HG02973 (cell line): Measurements from ENCODE around the gene GALK2.
"Not testable (repeated sequence)": the region's sequence is repeated elsewhere in the genome, so short reads cannot be mapped to it uniquely, and the experiment has no call there.

Source experiments
- ATAC-seq: cut with Tn5 transposase; IDR thresholded peaks from one replicate; pipeline ENCODE4 v1.9.1; 2021; ENCODE audit warnings: moderate library complexity; ENCODE audit not compliant: unreplicated experiment

The GALK2 gene

DNA sequence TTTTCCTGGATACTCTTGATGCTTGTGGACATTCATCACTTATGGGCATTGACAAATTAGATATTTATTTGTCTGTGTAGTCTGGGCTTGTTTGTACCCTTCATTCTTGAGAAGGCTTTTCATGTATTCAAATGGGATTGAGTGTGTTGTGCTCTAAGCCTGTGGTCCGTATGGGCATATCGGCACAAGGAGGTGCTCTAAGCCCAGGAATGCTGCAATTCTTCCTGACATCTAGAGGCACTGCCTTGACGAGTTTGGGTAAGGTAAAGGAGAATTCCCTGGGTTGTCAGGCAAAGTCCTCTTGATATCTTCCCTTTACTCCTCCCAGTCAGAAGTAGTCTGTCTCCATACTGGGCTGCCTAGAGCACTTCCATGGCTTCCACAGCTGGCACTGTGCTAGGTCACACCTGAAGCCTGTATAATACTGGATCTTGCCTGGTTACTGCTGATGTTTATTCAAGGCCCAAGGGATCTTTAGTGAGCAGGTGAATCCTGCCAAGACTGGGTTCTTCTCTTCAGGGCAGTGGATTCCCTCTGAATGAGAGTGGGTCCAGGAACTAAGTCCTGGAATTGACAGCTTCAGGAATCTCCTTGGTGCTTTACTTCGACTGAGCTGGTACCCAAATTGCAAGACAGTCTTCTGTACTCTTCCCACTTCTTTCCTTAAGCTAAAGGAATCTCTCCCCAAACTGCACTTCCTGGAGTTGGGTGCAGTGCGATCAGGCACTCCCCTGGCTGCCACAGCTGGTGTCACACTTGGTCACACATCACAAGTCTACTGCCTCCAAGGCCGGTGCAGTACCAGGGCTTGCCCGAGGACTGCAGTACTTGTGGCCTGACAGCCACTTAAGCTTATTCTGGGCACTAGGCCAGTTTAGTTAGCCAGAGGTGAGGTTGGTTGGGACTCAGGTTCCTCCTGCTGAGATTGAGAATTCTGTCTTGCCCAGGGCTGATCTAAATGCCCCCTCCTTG is 46.0 kb downstream of the GALK2 start:
- peak; percentile 99 for ATAC-seq

DNA sequence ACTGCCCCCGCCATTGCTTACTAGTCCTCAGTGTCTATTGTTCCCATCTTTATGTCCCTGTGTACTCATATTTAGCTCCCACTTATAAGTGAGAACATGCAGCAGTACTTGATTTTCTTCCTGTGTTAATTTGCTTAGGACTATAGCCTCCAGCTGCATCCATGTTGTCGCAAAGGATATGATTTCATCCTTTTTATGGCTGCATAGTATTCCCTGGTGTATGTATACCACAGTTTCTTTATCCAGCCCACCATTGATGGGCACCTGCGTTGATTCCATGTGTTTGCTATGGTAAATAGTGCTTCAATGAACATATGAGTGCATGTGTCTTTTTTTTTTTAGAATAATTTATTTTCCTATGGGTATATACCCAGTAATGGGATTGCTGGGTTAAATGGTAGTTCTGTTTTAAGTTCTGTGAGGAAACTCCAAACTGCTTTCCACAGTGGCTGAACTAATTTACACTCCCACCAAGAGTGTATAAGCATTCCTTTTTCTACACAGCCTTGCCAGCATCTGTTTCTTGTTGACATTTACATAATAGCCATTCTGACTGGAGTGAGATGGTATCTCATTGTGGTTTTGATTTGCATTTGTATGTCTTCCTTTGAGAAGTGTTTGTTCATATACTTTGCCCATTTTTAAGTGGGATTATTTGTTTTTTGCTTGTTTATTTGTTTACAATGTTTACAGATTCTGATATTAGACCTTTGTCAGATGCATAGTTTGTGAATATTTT is 53.7 kb downstream of the GALK2 start:
- no peak for ATAC-seq

DNA sequence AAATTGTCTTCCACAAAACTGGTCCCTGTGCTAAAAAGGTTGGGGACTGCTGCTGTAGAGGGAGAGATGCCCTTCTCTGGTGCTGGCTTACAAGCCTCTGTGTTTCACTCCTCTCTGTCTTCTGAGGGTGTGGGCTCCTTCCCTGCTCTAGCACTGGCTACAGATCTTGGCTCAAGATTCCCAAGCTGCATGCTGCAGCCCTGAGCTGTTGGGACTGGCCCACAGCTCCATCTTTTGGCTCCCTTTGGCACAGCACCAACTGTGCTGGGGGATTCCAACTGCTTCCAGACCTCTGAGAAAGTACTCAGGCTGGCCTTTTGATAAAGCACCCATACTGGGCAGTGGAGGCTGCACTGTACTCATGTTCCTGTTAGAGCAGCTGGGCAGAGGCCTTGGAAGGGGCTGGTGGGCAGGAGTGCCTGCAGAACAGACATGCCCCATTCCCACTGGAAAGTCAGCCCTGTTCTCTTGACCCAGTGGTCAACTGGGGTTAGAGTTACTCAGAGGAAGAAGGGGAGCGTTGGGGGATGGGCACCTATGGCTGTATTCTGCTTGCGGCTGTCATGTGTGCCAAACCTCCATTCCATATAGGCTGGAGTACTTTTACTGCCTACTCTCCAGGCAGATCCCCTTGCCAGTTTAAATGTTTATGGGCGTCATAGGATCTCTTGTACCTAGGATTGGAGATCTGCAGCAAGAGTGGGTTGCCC is 55.7 kb downstream of the GALK2 start:
- ATAC-seq: no peak

DNA sequence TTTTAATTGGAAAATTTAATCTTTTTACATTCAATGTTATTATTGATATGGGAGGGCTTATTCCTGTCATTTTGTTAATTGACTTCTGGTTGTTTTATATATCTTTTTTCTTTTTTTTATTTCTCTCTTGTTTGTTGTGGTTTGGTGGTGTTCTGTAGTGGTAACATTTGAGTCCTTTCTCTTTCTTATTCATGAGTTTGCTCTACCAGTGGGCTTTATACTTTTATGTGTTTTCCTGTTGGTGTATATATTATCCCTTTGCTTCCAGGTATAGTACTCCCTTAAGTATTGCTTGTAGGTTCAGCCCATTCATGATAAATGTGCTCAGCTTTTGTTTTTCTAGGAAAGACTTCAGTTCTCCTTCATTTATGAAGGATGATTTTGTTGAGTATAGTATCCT is 57.6 kb downstream of the GALK2 start:
- no peak for ATAC-seq

DNA sequence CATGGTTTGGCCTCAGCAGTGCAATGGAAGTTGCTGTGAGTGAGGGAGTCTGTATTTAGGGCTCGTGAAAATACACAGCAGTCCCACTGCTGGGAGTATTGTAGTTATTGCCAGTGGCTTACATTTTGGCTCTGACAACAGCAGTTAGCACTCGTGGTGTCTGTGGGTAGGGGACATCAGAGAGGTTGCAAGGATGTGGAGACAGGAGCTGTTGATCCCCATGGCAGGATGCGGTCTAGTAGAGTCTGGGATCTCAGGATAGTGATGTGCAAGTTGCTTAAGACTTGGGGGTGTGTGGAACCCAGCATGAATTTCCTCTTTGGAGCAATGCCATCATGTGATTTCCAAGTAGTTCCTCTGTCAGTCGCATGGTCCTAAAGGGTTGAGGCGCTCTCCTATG is 59.9 kb downstream of the GALK2 start:
- ATAC-seq: no peak

DNA sequence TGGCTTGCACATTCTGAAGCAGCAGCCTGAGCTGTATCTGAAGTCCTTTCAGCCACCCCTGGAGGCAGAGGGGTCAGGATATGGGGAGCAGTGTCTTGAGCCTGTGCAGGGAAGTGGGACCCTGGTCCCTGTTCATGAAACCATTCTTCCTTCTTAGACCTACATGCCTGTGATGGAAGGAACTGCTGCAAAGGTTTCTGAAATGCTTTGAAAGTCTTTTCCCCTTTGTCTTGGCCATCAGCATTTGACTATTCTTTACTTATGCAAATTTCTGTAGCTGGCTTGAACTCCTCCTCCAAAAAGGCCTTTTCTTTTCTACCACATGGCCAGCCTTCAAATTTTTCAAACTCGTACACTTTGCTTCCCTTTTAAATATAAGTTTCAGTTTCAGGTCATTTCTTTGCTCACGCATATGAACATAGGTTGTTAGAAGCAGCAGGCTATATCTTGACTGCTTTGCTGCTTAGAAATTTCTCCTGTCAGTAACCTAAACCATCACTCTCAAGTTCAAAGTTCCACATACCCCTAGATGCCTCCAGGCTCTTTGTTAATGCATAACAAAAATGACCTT is 62.3 kb downstream of the GALK2 start:
- ATAC-seq: no peak

DNA sequence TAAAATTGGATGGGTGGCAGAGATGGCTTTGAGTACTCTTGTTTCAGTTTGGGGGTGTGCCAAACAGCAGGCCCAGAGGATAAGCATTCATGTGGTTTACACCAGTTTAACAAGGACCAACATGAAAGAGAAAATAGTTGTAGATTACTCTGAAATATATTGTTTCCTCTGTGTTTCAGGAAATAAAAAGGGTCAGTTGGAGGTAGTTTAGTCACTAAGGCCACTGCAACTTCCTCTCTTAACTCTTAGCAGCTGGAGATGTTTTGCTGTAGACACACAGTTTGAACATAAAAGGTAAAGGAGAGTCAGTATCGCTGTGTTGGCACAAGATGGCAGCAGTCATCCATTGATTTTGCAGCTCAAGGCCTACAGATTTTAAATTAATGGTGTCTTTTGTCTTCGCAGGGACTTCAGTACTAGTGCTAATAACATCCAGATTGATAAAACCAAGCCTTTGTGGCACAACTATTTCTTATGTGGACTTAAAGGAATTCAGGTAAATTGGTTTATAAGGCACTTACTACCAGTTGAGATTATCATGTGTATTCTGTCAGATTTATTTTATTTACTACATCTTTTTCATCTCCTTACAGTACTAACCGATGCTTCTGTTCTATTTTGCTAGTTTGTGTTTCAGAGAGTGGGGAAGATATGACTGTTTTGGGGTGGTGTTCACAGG is 65.5 kb downstream of the GALK2 start:
- peak; percentile 94 for ATAC-seq

DNA sequence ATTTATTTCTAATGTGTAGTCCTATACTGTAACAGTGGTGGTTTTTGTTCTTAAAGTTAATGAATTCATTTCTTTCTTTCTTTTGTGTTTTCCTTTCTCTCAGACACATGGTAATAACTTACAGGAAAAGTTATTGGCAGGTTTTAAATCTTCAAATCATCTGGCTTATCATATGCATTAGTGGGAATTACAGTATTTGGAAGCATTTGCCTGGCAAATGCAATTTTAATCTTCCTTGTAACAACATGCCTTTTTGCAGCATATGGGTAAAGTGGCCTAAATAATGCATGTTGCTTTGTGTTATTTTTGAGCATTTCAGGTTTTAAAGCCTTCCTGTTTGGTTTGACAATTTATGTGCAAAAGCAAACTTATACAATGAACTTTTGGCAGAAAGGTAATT is 66.8 kb downstream of the GALK2 start:
- ATAC-seq: no peak

DNA sequence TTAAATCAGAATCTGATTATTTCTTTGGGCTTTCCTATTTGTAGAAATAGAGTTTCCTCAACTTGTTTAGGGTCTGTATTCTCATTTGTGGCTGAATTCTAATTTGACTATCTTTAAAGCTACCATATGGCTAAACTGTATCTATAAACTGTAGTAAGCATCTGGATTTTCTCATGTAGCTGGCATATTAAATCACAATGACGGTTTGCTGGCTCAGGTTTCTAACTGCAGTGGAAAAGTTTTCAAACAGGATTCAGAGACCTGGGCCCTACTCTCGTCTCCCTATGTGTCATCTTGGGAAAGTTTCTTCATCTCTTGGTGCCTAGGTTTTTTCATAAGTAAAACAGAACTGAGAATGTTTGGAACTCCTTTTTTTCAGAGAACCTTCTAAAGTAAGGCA is 68.3 kb downstream of the GALK2 start:
- ATAC-seq: no peak

DNA sequence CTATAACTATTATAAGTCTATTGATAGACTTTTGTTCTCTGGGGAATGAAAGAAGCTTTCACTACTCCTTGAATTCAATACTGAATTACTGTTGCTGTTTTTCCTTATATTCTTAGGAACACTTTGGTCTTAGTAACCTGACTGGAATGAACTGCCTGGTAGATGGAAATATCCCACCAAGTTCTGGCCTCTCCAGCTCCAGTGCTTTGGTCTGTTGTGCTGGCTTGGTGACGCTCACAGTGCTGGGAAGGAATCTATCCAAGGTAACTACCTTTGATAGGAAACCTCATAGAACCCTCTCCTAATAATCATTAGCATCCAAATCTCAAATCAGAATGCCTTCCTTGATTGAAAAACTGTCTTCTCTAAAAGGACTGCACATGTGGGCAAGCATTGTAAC is 69.1 kb downstream of the GALK2 start:
- no peak for ATAC-seq

DNA sequence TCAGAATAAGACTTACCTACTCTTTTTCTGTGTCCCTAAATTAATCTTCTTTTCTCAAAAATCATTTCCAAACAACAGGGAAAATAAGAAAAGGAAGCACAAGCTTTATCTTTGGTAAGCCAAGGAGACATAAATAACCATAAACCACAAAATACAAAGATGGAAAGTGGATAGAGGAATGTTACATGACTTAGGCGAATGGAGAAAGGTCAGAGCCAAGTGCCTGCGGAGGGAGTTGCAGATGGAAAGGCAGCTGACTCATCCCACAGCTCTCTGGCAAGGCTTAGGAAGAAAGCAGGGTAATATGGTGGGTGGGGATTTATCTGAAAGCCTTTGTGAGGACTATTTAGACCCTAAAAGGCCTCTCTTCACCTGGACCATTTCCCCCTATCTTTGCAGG is 72.8 kb downstream of the GALK2 start:
- no peak for ATAC-seq

DNA sequence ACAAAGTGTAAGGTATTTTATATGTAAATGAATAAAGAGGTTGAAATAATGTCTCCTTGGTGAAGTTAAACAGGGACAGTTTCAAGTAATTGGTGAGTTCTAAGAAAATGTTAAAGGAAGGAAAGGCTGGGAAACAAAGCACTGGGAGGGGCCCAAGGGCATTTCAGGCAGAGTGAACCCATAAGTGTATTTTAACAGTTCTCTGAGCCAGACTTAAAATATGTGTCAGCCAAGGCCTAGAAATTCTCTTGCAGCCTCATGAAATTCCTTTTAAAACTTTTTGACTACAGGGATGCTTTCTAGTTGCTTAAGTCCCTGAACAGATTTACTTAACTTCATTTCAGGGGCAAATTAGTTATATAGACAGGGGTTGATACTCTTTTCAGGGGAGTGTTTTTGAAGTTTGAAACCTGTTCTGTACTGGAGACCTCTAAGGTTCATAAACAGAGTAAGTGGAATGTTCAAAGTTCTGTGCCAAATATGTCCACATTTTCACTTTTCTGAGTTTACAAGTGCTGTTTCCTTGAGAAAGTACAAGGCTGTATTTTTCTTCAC is 77.6 kb downstream of the GALK2 start:
- ATAC-seq: no peak

DNA sequence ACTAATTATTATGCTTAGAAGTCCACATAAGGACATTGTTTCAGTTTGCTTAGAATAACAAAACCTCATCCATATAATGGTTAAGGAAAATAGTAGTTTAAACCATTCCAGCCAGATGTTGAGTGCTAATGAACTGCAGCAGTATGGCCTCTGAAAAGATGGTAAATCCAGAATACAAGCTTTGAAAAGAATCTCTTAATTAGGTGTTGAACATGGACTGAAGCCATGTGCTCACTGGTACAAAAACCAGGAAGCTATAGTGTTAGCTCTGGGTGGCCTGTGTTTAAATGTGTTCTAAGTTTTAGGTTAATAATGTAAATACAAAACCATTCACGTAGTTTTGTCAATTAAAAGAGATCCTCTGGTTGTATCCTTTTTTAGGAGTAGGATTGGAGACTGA is 78.2 kb downstream of the GALK2 start:
- ATAC-seq: no peak

DNA sequence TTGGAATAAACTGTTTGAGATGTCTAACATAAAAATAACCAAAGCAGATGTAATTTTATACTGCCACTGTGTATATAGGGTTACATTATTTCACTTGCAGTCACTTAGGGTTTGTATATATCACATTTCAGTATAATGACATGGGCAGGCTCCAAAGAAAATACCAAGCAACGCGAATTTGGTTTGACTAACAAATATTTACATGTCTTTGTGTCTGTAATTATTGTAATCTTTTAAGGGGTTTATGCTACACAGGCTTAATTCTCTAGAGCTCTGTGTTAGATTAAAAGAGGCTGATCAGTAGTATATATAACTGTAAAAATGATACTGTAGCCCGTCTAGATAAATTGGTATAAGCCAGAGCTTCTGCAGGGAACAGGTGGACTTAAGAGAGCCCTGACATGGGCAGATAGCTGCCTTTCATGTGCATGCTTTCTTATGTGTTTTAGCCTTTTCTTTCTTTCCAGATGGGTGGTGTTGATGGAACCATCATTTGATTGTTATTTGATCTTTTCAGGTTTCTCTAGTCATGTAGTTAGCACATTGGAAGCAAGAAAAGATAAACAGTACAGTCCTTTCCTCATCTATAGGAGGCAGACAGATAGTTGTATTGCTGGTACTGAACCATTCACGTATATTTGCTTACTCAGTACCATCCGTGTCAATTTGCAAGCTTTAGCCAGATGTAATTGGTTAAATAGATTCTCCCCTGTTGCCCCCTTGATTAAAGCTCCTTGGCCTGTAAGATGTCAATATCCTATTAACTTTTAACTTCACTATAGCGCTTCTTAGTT is 86.1 kb downstream of the GALK2 start:
- no peak for ATAC-seq

DNA sequence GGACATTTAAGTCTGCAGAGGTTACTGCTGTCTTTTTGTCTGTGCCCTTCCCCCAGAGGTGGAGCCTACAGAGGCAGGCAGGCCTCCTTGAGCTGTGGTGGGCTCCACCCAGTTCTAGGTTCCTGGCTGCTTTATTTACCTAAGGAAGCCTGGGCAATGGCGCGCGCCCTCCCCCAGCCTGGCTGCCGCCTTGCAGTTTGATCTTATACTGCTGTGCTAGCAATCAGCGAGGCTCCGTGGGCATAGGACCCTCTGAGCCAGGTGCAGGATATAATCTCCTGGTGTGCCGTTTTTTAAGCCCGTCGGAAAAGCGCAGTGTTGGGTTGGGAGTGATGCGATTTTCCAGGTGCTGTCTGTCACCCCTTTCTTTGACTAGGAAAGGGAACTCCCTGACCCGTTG is 95.1 kb downstream of the GALK2 start:
- not testable (repeated sequence) for ATAC-seq

DNA sequence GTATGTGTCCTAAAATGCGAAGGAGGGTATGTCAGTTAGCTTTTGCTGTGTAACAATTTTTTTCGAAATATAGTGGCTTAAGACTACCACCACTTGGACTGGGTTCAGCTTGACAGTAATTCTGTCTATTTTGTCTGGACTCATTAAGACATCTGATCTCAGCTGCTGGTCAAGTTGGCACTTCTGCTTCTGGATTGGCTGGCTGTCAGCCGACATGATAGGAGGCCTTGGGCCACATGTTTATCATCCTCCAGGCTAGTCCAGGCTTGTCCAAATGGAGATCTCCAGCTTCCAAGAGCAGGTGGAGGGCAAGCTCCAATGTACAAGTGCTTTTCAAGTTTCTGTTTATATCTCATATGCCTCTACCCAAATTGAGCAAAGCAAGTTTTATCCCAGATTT is 95.9 kb downstream of the GALK2 start:
- ATAC-seq: no peak

DNA sequence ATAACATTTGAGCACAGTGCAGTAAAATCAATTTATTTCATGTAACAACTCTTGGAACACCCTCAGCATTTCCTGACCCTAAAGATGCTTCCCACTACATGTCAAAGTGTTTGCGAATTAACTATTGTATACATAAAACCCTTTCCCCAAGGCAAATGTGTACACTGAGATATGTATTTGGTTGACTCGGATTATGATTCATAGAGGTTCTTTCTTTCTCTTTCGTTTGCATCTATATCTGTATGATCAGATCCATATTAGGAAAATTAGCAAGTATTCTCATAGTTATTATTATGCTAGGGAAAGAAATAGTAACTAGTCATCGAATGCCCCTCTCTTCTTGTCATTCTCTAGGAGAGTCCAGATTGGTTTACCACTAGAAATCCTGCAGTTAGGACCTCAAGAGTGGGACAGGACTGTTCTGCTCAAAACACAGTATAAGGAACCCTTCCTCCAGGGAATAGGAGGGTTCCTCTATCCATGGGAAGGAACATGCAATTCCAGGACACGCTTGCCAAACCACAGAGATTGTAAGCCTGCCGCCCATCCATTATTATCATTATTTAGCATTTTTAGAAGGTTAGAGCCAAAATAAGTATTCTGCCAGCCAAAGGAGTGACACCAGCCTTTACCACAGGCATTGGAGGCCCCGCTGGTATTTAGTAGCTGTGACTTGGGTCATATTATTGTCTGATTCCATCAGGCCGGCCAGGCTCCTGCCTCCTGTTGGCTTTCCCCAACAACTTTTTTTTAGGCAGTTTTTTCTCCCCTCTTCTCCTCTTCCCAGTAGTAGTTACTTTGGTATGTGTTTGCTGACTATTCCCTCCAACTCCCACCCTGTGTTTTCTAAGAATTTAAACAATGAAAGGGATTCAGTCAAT is 100.7 kb downstream of the GALK2 start:
- no peak for ATAC-seq

DNA sequence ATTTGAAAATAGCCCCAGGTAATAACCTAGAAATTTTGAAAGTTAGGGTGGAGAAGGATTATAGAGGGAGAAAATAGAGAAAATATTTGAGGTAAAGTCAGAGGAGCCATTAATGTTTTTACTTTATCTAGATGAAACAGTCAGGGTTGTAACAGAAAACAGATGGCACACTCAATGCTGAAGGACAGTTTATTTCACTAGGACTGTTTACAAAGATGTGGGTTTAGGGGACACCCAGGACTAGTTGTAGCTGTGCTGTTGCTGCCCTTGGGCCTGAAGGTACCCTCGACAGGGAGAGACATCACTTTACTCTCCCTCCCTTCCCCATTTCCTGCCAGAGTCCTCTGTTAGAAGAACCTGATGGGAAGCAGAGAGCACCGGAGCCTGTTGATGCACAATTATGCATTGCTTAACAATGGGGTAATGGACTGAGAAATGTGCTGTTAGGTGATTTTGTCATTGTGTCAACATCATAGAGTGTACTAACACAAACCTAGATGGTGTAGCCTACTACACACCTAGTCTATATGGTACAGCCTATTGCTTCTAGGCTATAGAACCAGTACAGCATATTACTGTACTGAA is 103.8 kb downstream of the GALK2 start:
- ATAC-seq: no peak
